GM23338 (cell line): Measurements from ENCODE around the gene HSPB3.

Source experiments
- CREB1 ChIP-seq: fragments of 250-450 bp; sonication (Bioruptor Pico); IDR thresholded peaks from 2 replicates; pipeline ENCODE4 v1.5.0; 2020; ENCODE audit warnings: low read depth, mild to moderate bottlenecking, moderate library complexity
- JUNB ChIP-seq: IDR thresholded peaks from one replicate; pipeline ENCODE4 v1.6.1; 2016; ENCODE audit warnings: antibody characterized with exemption; ENCODE audit not compliant: unreplicated experiment
- TF ChIP-seq, protein P1 (sequence below), 2 experiments: fragments of 200-600 bp in 1 of 2; sonication (generic) in 1 of 2; conservative IDR thresholded peaks; 2 replicates each; pipeline versions ENCODE4 v1.5.1 to v1.6.1; 2016 to 2017; ENCODE audit warnings: antibody characterized with exemption in 2 of 2, low read depth in 2 of 2, mild to moderate bottlenecking in 2 of 2, moderate library complexity in 1 of 2
- TF ChIP-seq, protein P2 (sequence below): IDR thresholded peaks from one replicate; pipeline ENCODE4 v1.6.1; 2018; ENCODE audit warnings: antibody characterized with exemption; ENCODE audit not compliant: unreplicated experiment

DNA sequence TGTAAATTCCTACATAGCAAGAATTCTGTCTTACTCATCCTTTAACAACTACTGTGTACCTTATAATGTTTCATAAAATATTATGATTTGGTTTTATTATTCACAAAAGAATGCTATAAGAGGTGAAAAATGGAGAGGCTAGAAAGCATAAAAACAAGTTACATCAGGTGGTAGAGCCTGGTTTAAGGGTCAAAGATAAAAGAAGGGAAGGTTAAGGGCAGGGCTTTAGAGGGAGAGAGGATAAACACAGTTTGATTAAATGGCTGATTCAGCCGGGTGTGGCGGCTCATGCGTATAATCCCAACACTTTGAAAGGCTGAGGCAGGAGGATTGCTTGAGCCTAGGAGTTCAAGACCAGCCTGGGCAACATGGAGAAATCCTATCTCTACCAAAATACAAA lies 40.4 kb upstream of the HSPB3 start:
- TF ChIP-seq, protein P1, sequence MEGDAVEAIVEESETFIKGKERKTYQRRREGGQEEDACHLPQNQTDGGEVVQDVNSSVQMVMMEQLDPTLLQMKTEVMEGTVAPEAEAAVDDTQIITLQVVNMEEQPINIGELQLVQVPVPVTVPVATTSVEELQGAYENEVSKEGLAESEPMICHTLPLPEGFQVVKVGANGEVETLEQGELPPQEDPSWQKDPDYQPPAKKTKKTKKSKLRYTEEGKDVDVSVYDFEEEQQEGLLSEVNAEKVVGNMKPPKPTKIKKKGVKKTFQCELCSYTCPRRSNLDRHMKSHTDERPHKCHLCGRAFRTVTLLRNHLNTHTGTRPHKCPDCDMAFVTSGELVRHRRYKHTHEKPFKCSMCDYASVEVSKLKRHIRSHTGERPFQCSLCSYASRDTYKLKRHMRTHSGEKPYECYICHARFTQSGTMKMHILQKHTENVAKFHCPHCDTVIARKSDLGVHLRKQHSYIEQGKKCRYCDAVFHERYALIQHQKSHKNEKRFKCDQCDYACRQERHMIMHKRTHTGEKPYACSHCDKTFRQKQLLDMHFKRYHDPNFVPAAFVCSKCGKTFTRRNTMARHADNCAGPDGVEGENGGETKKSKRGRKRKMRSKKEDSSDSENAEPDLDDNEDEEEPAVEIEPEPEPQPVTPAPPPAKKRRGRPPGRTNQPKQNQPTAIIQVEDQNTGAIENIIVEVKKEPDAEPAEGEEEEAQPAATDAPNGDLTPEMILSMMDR (conservative IDR thresholded peaks at IDR 0.05; ENCODE audit: low read depth in 2 of 2) = no peak
- no peak for TF ChIP-seq CREB1 (CRISPR knock-in tag)
- TF ChIP-seq, protein P2, sequence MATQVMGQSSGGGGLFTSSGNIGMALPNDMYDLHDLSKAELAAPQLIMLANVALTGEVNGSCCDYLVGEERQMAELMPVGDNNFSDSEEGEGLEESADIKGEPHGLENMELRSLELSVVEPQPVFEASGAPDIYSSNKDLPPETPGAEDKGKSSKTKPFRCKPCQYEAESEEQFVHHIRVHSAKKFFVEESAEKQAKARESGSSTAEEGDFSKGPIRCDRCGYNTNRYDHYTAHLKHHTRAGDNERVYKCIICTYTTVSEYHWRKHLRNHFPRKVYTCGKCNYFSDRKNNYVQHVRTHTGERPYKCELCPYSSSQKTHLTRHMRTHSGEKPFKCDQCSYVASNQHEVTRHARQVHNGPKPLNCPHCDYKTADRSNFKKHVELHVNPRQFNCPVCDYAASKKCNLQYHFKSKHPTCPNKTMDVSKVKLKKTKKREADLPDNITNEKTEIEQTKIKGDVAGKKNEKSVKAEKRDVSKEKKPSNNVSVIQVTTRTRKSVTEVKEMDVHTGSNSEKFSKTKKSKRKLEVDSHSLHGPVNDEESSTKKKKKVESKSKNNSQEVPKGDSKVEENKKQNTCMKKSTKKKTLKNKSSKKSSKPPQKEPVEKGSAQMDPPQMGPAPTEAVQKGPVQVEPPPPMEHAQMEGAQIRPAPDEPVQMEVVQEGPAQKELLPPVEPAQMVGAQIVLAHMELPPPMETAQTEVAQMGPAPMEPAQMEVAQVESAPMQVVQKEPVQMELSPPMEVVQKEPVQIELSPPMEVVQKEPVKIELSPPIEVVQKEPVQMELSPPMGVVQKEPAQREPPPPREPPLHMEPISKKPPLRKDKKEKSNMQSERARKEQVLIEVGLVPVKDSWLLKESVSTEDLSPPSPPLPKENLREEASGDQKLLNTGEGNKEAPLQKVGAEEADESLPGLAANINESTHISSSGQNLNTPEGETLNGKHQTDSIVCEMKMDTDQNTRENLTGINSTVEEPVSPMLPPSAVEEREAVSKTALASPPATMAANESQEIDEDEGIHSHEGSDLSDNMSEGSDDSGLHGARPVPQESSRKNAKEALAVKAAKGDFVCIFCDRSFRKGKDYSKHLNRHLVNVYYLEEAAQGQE = no peak
- TF ChIP-seq JUNB = no peak
